M059J (cell line): Measurements from ENCODE around the gene C1orf141. TPM values are rescaled to one million over a fixed set of nuclear protein-coding genes. Genes with fewer than 3 reads are reported as not detected.

Experiments
- total RNA-seq: library from RNA; depleted of rRNA; stranded (reverse); fragments of >200 nt; shearing (Covaris generic); gene quantifications from 2 replicates; pipeline ENCODE4 v1.2.3, GENCODE V29; 2014; rRNA removed

C1orf141 gene
- total RNA-seq, 1 experiment from 2014 or later = not detected

Other genes starting within 250 kb of the C1orf141 start
- gene DNAI4, start 210.1 kb downstream of the C1orf141 start, total RNA-seq = 4.3 and 5.9 TPM in 2 replicates
- gene MIER1, start 210.0 kb downstream of the C1orf141 start, total RNA-seq = 20.2 and 26.3 TPM in 2 replicates
- gene SLC35D1, start 80.8 kb downstream of the C1orf141 start, total RNA-seq = 13.1 and 20.1 TPM in 2 replicates
- gene IL23R, start 31.5 kb upstream of the C1orf141 start, total RNA-seq = 0.07 TPM in 1 of 2 replicates, not detected in the other
- gene IL12RB2, start 172.9 kb upstream of the C1orf141 start, total RNA-seq = 0.30 and 0.62 TPM in 2 replicates